HG03521 (cell line): ENCODE measurements around the gene ZCCHC14.

Experiments used
- ATAC-seq: cut with Tn5 transposase; IDR thresholded peaks from one replicate; pipeline ENCODE4 v1.9.1; 2021; ENCODE audit warnings: mild to moderate bottlenecking, moderate library complexity; ENCODE audit not compliant: unreplicated experiment

ZCCHC14 gene

DNA sequence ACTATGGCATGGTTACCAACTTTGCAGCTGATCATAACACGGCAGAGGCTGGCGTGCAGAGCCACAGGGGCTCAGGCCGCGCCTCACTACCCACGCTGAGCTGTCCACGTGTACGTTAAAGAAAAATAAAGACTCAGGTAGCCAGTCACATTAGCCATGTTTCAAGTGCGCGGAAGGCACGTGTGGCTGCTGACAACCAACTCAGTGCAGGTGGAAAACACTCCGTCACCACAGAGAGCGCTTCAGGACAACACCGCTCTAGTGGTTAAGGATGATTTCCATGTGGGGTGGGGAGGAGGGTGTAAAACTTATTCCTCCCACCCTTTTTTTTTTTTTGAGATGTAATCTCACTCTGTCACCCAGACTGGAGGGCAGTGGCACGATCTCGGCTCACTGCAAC lies 33.8 kb downstream of the ZCCHC14 start:
- ATAC-seq: no peak

DNA sequence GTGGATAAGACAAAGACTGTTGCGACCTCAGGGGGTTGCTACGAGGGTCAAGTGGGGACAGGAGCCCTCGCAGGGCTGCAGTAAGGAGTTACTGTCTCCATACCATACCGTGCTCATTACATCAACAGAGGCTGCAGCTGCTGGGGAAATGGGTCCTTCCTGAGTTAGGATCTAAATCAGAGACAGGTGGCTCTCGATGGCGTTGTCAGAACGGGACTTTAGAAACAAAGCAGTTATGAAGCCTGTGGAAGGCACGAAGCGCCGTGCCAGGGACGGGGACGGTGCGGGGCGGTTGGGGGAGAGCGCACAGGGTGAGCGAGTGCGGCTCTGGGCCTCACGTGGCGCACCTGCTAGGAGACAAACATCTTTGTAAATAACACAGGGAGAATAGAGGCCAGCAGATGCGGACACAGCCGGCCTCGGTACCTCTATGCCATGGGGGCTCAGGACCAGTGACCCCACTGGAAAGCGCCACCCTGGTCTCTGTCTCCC lies 34.4 kb downstream of the ZCCHC14 start:
- no peak for ATAC-seq

DNA sequence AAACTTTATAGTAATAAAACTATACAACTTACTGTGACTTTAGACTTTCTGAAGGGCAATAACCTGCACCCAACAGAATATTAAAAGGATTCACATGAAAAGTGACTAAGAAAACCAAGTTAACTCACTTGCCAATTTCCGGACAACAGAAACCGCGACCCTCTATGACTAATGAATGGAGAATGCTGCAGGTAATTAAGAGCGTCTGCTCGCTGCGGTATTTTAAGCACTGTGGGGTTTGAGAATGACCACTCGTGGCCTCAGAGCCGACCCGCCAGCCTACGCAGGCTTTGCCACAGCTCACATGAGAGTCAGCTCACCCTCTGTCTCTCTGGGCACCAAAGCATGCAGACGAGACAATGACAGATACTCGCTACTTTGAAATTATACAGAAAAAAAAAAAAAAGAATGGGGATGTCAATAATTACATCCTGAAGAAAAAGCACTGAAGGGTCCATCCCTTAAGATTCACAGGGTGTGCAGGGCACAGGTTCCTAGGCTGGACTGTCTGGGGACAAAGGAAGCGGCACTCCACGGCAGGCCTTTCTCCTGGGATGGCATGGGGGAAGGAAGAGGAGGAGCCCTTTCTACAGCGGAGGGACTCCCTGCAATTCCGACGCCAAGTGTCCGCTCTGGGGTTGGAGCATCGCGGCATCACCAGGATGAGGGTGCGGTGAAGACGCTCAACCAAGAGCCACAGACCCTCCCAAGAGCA lies 35.0 kb downstream of the ZCCHC14 start:
- no peak for ATAC-seq

DNA sequence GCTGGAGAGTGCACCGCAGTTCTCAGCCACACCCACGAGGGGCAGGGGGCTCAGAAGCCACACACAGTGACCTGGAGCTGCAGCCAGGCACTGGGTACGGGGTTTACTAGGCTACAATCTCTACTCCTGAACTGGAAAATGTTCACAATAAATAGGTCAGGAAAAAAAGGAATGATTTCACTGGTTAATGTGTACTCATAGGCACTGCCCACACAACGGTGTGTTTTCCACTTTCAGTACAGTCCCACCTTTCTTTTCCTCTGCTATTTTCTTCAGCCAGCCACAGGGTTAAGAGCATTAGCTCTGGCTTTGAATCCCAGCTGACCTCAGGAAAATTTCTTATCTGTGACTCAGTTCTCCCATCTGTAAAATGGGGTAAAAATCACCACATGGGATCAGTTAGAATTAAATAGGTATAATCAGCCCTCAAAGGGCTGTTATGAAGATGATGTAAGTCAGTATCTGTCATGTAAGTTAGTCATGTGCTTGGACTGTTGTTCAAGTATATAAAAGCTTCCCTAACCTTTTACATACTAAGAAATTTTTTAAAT lies 35.7 kb downstream of the ZCCHC14 start:
- no peak for ATAC-seq

DNA sequence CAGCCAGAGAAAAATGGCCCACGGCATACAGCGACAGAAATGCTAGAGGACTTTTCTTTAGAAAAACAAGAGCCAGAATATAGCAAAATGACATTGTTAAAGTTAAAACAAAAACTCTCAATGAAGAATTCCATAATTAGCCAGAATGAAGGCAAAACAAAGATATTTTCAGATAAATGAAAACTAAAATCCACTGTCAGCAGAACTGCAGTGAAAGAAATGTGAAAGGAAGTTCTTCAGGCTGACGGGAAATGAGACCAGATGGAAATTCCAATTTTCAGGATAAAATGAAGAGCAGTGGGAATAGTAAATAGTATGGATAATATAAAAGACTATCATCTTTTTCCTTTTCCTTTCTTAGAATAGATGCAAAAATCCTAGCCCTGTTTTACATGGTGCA lies 38.4 kb downstream of the ZCCHC14 start:
- ATAC-seq: no peak

DNA sequence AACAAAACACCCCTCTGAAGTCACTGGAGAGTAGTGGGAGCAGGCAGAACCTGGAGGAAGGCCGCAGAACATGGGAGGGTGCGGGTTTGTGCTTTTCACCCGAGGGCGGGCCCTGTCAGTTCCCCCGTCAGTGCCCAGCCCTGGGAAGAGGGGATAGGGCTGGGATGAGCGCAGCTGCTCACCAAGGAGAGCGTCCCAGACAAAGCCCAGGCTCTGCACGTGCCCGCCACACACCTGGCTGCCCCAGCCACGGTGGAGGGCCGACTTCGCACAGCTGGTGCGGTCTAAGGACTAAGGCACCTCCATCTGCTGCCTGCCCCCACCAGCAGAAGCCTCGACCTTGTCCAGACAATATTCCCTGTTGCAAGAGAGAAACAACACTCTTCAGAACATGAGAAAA lies 39.5 kb downstream of the ZCCHC14 start:
- no peak for ATAC-seq

DNA sequence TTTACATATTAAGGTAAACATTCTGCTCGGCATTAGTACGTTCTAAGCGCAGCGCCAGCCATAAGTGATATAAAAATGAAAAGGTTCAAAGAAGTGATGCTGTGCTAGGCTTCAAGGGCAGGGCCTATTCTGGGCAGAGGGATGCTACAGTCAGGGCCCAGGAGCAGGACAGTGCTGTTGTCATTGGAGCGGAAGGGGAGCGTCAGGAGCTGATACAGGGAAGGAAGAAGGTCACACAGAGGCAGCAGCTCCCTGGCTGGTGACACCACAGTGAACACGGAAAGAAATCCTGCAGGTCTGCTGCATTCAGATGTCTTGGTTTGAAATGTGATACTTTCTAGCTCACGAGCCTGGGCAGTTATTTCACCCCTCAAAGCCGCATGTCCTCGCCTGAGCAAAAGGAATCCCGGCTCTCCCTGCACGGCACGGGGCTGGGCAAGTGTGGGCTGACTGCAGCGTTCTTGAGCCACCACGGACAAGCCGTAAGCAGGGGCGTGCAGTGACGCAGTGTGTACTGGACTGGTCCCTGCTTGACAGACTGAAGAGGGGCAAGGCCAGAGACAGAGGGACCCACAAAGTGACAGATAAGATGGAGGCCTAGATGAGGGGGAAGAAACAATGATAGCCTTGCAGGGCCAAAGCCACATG lies 41.1 kb downstream of the ZCCHC14 start:
- no peak for ATAC-seq

DNA sequence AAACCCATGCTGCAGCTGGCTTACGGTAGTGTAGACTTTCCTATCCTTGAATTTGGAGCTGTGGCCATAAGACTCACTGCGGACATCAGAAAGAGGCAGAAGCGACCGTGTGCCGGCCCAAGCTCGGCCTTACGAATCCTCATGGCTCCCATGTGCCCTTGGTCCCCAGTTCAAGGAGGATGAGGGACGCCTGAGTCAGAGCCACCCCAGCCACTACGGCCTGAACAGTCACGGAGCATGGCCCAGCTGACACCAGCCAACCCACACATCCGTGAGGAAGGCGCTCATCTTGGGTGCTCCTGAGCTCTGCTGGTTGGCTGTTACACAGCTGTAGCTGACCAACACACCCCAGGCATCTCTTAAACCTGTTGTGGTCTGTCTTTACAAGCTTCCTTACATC lies 44.0 kb downstream of the ZCCHC14 start:
- no peak for ATAC-seq

DNA sequence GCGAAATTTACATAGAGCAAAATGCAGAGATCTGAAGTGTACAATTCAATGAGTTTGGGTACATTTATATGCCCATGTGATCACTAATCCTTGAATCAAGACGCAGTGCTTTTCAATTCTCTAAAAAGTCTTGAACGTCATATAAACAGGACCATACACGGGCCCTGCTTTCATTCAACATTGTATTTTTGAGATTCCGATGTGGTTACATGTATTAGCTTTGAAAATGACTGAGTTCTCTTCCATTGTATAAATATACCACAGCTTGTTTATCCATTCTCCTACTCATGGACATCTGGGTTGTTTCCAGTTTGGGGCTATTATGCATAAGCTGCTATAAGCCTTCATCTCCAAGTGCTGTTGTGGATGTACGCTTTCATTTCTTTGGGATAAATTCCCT lies 45.5 kb downstream of the ZCCHC14 start:
- ATAC-seq: no peak

DNA sequence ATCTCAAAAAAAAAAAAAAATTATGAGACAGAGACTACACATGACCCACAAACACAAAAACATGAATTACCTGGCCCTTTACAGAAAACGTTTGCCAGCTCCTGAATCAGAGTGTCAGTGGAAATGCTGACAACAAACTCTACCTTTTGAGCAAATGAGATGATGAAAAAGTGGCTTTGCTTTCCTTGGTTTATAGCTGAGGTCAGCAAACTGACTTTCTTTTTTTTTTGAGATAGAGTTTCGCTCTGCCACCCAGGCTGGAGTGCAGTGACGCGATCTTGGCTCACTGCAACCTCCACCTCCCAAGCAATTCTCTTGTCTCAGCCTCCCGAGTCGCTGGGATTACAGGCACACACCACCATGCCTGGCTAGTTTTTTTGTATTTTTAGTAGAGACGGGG lies 46.3 kb downstream of the ZCCHC14 start:
- no peak for ATAC-seq

DNA sequence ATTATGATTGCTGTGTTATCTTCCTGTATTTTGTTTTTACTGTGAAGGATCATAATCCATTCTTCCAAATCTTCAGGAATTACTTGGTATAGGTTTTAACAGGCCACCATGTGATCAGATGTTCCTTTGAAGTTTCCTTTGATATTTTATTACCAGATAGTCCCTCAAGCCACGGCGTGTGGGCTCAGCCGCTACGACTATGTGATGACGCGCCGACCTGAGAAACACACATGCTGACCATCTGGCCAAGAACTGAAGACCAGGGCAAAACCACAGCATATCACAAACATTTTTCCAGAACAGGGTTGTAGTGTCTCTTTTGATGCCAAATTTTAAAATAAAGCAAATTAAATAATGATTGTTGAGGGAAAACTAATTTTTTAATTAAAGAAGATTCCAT lies 47.3 kb downstream of the ZCCHC14 start:
- ATAC-seq: no peak

DNA sequence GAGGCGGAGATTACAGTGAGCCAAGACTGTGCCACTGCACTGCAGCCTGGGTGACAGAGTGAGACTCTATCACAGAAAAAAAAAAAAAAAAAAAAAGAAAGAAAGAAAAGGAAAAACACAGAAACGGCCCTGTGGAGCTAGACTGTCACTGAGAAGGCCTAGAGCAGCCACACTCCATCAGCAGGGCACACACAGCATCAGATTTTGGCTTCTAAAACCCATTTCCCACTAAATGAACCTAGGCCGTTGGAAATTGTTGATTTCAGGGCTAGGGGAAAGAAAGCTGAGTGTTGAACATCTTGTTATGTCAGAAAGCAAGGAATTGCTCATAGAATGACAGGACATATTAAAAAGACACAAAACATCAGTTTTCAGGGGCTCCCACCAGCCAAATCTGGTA lies 48.9 kb downstream of the ZCCHC14 start:
- ATAC-seq: no peak

DNA sequence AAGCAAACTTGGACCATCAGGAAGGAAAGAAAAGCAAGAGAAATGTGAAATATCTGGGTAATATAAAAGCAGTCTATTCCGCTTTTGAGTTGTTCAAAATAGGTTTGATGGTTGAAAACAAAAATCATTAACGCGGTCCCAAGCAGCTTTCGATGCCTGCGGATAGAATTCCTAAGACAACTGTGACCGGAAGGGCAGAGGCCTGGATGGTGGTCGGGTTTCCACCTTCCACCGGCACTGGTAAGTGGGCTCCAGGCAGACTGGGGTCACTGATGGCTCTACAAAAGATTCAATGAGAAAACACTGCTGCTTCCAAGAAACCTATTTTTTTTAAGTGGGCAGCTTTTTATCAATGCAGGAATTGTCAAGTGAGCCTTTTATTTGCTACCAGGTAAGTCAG lies 49.8 kb downstream of the ZCCHC14 start:
- ATAC-seq: no peak

DNA sequence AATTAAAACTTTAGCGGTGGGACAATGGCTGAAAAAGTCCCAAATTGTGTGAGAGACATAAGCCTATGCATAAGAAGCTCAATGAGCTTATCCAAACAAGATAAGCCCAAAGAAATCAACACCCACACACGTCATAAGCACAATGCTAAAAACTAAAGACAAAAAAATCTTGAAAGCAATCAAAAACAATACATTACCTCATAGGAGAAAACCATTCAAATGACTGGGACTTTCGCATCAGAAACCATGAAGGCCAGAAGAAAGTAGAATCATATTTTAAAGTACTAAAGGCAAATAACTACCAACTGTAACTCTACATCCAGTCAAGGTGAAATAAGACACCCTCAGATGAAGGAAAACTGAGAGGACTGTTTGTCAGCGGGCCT lies 50.2 kb downstream of the ZCCHC14 start:
- ATAC-seq: no peak

DNA sequence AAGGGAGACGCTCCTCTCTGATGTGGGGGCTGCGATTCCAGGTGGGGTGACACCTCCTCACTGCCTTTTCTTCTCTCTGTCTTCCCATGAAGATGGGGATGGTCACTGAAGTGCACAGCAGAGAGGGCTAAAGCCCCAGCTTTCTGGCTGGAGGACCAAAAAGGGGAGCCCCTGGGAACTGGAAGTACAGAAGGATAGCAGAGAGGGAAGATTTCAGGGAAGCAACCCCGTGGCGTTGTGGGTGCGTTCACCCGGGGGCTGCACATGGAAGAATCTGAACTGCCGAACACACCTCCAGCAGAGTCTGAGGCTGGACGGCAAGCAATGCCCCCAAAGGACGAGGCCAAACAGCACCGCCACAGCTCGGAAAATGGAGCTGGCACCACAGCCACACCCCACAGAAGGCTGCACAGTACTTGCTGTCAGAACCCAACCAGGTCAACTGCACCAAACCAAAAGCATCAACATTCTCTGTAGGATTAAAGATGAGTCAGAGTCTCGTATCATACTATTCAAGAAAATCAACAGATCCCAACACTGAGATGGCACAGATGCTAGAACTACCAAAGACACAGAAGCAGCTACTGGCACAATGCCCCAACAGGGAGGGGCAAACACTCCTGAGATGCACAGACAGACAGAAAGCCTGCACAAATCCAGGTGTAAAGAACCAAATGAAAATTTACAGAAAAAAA lies 50.8 kb downstream of the ZCCHC14 start:
- ATAC-seq: no peak

DNA sequence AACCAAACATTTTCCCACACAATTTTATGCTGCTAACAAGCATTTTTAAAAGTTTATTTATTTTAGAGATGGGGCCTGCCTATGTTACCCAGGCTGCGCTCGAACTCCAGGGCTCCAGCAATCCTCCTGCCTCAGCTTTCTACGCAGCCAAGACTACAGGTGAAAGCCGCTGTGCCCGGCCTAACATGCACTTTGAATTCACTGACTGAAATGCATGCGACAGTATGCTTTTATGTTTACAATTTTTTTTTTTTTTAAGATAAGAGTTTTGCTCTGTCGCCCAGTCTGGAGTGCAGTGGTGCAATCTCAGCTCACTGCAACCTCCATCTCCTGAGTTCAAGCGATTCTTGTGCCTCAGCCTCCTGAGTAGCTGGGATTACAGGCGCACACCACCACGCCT lies 52.9 kb downstream of the ZCCHC14 start:
- no peak for ATAC-seq

DNA sequence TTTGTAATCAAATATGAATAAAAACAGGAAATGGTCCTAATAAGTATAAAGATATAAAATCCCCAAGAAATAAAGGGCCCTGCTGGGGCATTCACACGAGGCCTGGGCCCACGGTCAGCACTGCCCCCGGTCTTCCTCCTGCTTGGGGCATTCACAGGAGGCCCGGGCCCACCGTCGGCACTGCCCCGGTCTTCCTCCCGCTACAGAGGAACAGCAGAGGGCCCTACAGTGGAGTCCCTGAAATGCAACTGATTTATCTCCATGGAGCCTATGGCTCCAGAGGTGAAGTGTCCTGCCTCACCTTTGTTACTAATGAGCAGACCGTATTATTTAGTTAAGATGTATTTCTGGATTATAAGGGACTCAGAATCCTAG lies 54.2 kb downstream of the ZCCHC14 start:
- ATAC-seq: no peak

DNA sequence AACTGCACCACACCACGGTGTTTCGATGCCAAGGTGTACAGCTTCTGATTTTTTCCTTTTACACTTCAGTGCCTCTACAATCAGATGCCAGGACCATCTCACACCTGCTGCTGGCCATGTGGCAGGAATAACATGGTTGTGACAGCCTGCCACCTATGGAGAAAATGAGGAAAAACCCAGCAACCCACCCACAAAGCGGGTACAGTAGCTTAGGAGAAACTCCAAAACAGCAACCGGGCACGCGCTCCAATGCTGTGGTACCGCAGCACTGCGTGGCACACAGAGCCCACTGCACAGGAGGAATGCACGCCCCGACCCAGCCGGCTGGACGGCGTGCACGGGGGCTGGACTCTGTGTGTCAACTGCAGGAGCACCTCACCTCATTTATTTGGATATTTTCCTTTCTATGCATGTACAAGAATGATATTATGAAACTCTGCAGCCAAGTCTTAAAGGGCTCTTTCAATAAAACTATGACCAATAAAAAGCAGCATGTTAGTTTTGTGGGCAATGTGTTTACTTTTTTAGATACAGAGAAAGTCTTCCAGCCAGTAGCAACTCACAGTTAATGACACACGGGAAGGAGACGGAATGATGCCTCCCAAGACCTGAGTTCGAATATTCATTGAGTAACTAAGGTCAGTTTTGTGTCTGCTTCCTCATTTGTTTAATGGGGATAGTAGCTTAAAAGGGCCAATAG lies 54.8 kb downstream of the ZCCHC14 start:
- no peak for ATAC-seq

DNA sequence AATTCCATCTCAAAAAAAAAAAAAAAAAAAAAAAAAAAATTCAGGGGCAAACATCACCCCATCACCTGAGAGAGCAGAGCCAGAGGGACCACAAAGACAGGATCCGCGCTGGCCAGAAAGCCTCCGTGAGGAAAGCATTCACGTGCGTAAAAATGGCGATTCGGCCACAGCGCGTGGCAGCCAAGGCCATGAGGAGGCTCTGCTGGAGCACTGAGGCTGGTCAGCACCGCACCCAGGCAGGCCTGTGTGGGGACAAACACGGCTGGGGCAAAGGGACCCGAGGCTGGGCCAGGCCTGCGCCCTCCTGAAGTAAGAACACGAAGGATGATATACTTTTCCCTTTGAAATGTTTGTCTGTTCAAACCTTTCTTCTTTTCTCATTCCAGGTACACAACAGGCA lies 55.5 kb downstream of the ZCCHC14 start:
- ATAC-seq: no peak

DNA sequence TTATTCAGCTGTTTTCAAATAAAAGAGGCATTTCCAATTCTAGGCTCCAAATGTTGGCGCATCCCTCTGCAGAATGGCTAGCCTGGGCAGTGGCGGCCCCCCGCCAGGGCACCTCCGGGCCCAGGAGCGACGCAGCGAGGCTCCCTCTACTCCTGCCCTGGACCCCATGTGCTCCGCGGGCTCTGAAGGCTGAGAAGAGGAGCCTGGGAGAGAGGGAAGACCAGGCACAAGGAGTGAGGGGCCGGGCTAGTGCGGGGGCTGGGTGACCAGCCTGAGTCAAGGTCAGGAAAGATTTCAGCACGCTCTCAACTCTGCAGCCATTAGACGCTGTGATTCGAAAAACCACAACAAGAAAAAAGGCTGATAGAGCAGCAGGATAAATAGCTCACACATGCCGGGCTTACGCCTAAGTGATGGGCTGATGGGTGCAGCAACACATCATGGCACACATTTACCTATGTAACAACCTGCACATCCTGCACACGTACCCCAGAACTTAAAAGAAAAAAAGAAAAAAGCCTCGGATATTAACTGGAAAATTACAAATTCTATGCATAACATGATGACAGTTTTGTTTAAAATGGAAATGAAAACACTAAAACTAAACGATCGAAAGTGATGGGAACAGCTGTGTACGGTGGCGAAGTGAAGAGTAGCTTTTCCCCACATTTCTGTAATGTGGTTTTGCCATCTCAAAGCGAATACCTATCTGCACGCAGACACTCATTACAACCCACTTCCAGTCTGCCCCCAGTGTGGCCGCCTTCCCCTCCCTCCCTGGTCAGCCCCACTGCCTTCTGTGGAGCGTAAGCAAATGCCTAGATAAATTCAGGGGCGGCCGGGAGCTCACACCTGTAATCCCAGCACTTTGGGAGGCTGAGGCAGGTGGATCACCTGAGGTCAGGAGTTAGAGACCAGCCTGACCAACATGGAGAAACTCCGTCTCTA lies 56.3 kb downstream of the ZCCHC14 start:
- no peak for ATAC-seq
